Neural cell (in vitro differentiated cells): ENCODE data around the gene IKZF5. TPM values are rescaled to one million over a fixed set of nuclear protein-coding genes. Genes with fewer than 3 reads are reported as not detected.

Experiments used
- H2AFZ ChIP-seq: fragments of 200-600, 300-800 bp; sonication (generic), shearing (Covaris generic); 2 replicates; pipeline ENCODE4 v1.6.0; 2014; ENCODE audit warnings: low read depth, mild to moderate bottlenecking, antibody characterized with exemption, low read length, moderate library complexity
- H3F3A ChIP-seq: fragments of 200-600 bp; shearing (Covaris generic); 2 replicates; pipeline ENCODE4 v1.6.1; 2016; ENCODE audit warnings: mild to moderate bottlenecking, moderate library complexity, mixed read lengths, antibody characterized with exemption, low read length; ENCODE audit not compliant: insufficient read depth, poor library complexity, severe bottlenecking
- H3K27ac ChIP-seq: fragments of 200-600, 300-800 bp; sonication (generic), shearing (Covaris generic); 2 replicates; pipeline ENCODE4 v1.5.1; 2014; ENCODE audit warnings: mild to moderate bottlenecking, low read length, moderate library complexity
- H3K27me3 ChIP-seq: fragments of 300-800, 200-600 bp; sonication (generic), shearing (Covaris generic); 2 replicates; pipeline ENCODE4 v1.6.0; 2014; ENCODE audit warnings: mild to moderate bottlenecking, low read depth, low read length, moderate library complexity; ENCODE audit not compliant: insufficient read depth
- H3K36me3 ChIP-seq: fragments of 300-800, 200-600 bp; sonication (generic), shearing (Covaris generic); 2 replicates; pipeline ENCODE4 v1.5.1; 2014; ENCODE audit warnings: mild to moderate bottlenecking, antibody characterized with exemption, low read length, moderate library complexity; ENCODE audit not compliant: insufficient read depth
- H3K4me2 ChIP-seq: fragments of 300-800, 200-600 bp; sonication (generic), shearing (Covaris generic); 2 replicates; pipeline ENCODE4 v1.6.0; 2014; ENCODE audit warnings: mild to moderate bottlenecking, low read length
- H3K4me3 ChIP-seq: fragments of 300-800, 200-600 bp; sonication (generic), shearing (Covaris generic); 2 replicates; pipeline ENCODE4 v1.5.1; 2014; ENCODE audit warnings: mild to moderate bottlenecking, low read length, moderate library complexity
- H3K79me2 ChIP-seq: fragments of 200-600 bp; shearing (Covaris generic); replicated peaks from 2 replicates; pipeline ENCODE4 v1.6.0; 2014; ENCODE audit warnings: mild to moderate bottlenecking, low read length, moderate library complexity; ENCODE audit not compliant: insufficient read depth
- H3K9ac ChIP-seq: fragments of 300-800, 200-600 bp; sonication (generic), shearing (Covaris generic); 2 replicates; pipeline ENCODE4 v1.6.1; 2016; ENCODE audit warnings: mild to moderate bottlenecking, low read length, mixed read lengths
- H3K9me2 ChIP-seq: fragments of 200-600 bp; shearing (Covaris generic); 2 replicates; pipeline ENCODE4 v1.6.1; 2016; ENCODE audit warnings: mild to moderate bottlenecking, low read length, mixed read lengths; ENCODE audit not compliant: insufficient read depth
- H3K9me3 ChIP-seq: fragments of 200-600, 300-800 bp; sonication (generic), shearing (Covaris generic); 2 replicates; pipeline ENCODE4 v1.6.1; 2016; ENCODE audit warnings: mild to moderate bottlenecking, mixed run types, low read length, moderate library complexity, mixed read lengths
- H4K20me1 ChIP-seq: fragments of 200-600 bp; shearing (Covaris generic); 2 replicates; pipeline ENCODE4 v1.6.1; 2016; ENCODE audit warnings: mild to moderate bottlenecking, mixed run types; ENCODE audit not compliant: insufficient read depth
- CTCF ChIP-seq: fragments of 450-650 bp; IDR thresholded peaks from 2 replicates; pipeline ENCODE4 v1.5.1; 2014; ENCODE audit warnings: antibody characterized with exemption, mild to moderate bottlenecking, moderate library complexity; ENCODE audit not compliant: poor library complexity, severe bottlenecking
- EP300 ChIP-seq: fragments of 450-650 bp; conservative IDR thresholded peaks from 2 replicates; pipeline ENCODE4 v1.6.1; 2014; ENCODE audit warnings: antibody characterized with exemption, mild to moderate bottlenecking, moderate library complexity; ENCODE audit not compliant: poor library complexity, severe bottlenecking
- EZH2 ChIP-seq: fragments of 200-600, 300-800 bp; shearing (Covaris generic), sonication (generic); IDR thresholded peaks from 2 replicates; pipeline ENCODE4 v1.6.1; 2014; ENCODE audit warnings: antibody characterized with exemption, low read length, borderline replicate concordance, mild to moderate bottlenecking; ENCODE audit not compliant: insufficient read depth, poor library complexity, severe bottlenecking
- MXI1 ChIP-seq: fragments of 450-650 bp; conservative IDR thresholded peaks from 2 replicates; pipeline ENCODE4 v1.6.1; 2014; ENCODE audit warnings: antibody characterized with exemption, mild to moderate bottlenecking; ENCODE audit not compliant: poor library complexity, severe bottlenecking
- POLR2AphosphoS5 ChIP-seq: IDR thresholded peaks from 2 replicates; pipeline ENCODE4 v1.6.1; 2012
- RAD21 ChIP-seq: fragments of 450-650 bp; conservative IDR thresholded peaks from 2 replicates; pipeline ENCODE4 v1.6.1; 2014; ENCODE audit warnings: antibody characterized with exemption, mild to moderate bottlenecking, moderate library complexity
- REST ChIP-seq: IDR thresholded peaks from 2 replicates; pipeline ENCODE4 v1.6.1; 2012; ENCODE audit warnings: borderline replicate concordance
- SMC3 ChIP-seq: fragments of 450-650 bp; conservative IDR thresholded peaks from 2 replicates; pipeline ENCODE4 v1.6.1; 2014; ENCODE audit warnings: antibody characterized with exemption, mild to moderate bottlenecking, moderate library complexity; ENCODE audit not compliant: poor library complexity
- TAF1 ChIP-seq: IDR thresholded peaks from 2 replicates; pipeline ENCODE4 v1.6.1; 2012; ENCODE audit warnings: low read depth
- polyA plus RNA-seq: library from polyadenylated mRNA; depleted of rRNA; stranded (reverse); fragments of >200 nt; gene quantifications from 2 replicates; pipeline ENCODE4 v1.2.3, GENCODE V29; 2014

The IKZF5 gene
- polyA plus RNA-seq, 1 donor from 2014 or later: 11.0 TPM

GRCh38 chr10:122984708-122985107 is 23.9 kb downstream of the IKZF5 start:
- H4K20me1 ChIP-seq: no peaks in the 10 kb centered on the region
- no peaks in the 10 kb centered on the region for H3K9me2 ChIP-seq
- TF ChIP-seq EP300 (no peak), CTCF (no peak), POLR2AphosphoS5 (no peak), RAD21 (no peak), EZH2 (no peak), SMC3 (no peak)
- no peak overlapping the region for H3K4me2 ChIP-seq
- no peaks in the 10 kb centered on the region for H3K27me3 ChIP-seq
- H3K27ac ChIP-seq: no peak overlapping the region
- no peak overlapping the region for H3K4me3 ChIP-seq
- H3K9ac ChIP-seq: no peak overlapping the region
- no peak overlapping the region for H2AFZ ChIP-seq
- H3F3A ChIP-seq: no peaks in the 10 kb centered on the region
- no peaks in the 10 kb centered on the region for H3K79me2 ChIP-seq
- H3K9me3 ChIP-seq: no peaks in the 10 kb centered on the region
- H3K36me3 ChIP-seq: peaks cover 5% of the 10 kb centered on the region

GRCh38 chr10:122983898-122984297 is 24.7 kb downstream of the IKZF5 start:
- Histone ChIP-seq H3K9me2 (no peaks in the 10 kb centered on the region), H3K9me3 (no peaks in the 10 kb centered on the region)

More at GRCh38 chr10:122983898-122984297, 24.7 kb downstream of the IKZF5 start:
- Histone ChIP-seq H3K36me3 (peaks cover 5% of the 10 kb centered on the region), H3K27ac (no peak overlapping the region), H3K27me3 (no peaks in the 10 kb centered on the region), H3K4me3 (no peak overlapping the region), H3K79me2 (no peaks in the 10 kb centered on the region), H3F3A (no peaks in the 10 kb centered on the region), H2AFZ (no peak overlapping the region), H4K20me1 (no peaks in the 10 kb centered on the region), H3K9ac (no peak overlapping the region), H3K4me2 (no peak overlapping the region)
- no peak for TF ChIP-seq TAF1
- no peak for TF ChIP-seq EZH2
- TF ChIP-seq EP300: no peak
- no peak for TF ChIP-seq RAD21
- no peak for TF ChIP-seq POLR2AphosphoS5
- no peak for TF ChIP-seq SMC3
- TF ChIP-seq REST: no peak
- no peak for TF ChIP-seq CTCF
- no peak for TF ChIP-seq MXI1
